Fibroblast of peridontal ligament (primary cell): ENCODE measurements around the gene RNF44.
A peak's percentile ranks its signal among the peaks of the same experiment; 100 is the strongest.
"Not testable (repeated sequence)": the region's sequence is repeated elsewhere in the genome, so short reads cannot be mapped to it uniquely, and the experiment has no call there.

Source experiments
- DNase-seq: peaks from one replicate; pipeline ENCODE4 v3.0.0-alpha.2; 2010; ENCODE audit errors: extremely low read depth

The RNF44 gene

GRCh38 chr5:176552332-176552869 lies 15.2 kb upstream of the RNF44 start:
- DNase-seq: no peak

- not testable (repeated sequence) for DNase-seq
Measured at GRCh38 chr5:176550937-176551336, 13.7 kb upstream of the RNF44 start.

DNA sequence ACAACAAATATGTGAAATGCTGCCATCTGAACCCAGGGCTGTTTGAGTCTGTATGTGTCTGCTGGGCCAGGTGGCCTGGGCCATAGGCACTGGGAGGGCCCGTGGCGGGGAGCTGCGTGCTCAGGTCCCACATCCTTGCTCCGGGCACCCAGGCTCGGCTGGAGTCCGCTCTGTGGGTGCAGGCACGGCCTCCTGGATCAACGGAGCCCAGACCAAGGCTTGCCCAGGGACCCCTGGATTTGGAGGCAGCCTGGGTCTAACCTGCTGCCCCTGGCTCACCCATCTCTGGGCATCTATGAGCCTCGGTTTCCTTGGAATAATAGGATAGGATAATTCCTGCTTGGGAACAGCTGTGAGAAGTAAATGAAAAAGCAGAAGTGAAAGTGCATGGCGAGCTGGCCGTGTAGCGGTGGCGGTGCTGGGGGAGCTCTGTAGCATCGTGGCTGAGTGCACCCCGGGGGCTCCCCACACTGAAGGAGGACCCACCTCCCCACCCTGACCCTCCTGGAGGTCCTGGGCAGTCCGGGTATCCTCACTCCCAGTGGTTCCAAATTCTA lies 13.2 kb upstream of the RNF44 start:
- DNase-seq: no peak

DNA sequence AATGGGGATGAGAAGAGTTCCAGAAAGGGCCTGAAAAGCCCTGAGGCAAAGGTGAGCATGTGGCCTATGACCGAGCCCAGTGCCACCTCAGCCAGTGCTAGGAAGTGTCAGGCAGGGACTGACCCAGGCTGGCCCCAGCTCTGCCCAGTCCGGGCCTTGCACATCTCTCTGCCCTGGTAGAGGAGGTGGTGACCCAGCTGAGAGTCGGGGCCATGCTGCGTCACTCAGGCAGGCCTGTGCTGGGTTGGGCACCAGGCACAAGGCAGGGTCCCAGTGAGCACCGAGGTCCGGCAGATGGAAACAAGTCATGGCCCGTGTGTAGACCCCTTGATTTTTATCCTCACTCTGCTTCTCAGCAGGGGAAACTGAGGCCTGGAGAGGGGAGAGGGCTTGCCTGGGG lies 12.7 kb upstream of the RNF44 start:
- no peak for DNase-seq

- no peak for DNase-seq
Measured at GRCh38 chr5:176548967-176549444, 11.8 kb upstream of the RNF44 start, which contains the start of gene CDHR2. Gene CDHR2, plus strand, starts transcription at chr5:176549342. Its CDS starts 16,011 bp downstream, at chr5:176565353.

DNA sequence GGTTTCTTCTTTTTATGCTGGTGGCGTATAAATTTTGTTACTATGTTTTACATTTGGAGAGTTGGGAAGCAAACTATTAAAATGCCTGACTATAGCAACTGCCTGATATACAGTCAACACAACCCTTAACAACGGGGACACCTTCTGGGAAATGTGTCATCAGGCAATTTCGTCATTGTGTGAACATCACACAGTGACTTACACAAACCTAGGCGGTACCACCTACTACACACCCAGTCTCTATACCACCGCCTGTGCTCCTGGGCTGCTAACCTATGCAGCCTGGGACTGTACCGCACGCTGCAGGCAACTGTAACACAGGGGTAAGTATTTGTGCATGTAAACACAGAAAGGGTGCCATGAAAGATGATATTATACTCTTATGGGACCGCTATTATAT lies 10.6 kb upstream of the RNF44 start:
- DNase-seq: peak; percentile 14

GRCh38 chr5:176545737-176546509 lies 8.7 kb upstream of the RNF44 start:
- no peak for DNase-seq

DNA sequence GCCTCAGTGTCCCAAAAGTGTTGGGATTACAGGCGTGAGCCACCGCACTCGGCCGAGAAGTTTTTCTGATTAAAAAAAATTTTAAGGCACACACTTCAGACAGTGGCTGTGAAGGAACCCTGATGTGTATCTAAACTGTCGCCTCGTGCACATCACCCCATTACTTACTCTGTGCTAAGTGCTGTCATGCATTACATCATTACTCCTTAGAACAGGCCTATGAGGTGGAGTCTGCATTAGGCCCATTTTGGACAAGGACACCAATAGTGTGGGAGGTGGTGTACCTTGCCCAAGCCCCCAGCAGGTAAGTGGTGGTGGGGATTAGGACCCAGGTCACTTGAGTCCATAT lies 8.2 kb upstream of the RNF44 start:
- no peak for DNase-seq

- peak; percentile 29 for DNase-seq
Measured at GRCh38 chr5:176543428-176544182, 6.4 kb upstream of the RNF44 start.

DNA sequence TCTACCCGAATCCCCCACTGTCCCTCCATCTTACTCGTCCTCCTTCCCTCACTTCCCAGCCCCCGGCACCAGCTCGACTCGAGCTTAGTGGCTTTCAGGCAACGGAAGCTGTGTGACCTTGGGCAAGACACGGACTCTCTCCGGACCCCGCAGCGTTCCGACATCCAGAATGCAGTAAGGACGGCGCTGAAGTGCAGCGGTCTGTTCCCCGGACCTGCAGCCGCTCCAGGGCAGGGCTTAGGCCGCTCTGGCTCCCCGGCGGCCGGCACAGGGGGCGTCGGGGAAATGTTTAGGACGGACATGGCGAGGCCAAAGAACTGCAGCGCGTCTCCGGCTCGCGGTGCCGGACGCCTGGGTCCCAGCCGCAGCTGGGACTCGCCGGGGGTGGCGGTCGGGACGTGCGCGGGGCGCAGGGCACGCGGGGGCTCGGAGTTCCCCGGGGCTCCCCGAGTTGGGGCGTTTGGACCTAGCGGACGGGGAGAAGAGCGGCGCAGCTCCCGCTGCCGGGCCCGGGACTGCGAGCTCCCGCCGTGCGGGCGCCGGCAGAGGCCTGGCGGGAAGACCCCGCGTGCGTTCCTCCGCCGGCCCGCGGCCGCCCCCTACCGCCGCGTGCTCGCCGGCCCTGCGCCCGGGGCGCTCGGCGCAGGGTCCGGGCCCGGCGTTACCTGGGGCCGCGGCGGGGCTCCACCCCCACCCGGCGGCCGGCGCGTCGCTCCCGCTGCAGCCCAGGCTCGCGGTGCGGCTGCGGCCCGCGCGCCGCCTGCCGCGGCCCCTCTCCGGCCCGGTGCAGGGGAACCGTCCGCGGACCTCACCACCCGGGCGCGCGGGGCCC lies 5.6 kb upstream of the RNF44 start:
- no peak for DNase-seq

DNA sequence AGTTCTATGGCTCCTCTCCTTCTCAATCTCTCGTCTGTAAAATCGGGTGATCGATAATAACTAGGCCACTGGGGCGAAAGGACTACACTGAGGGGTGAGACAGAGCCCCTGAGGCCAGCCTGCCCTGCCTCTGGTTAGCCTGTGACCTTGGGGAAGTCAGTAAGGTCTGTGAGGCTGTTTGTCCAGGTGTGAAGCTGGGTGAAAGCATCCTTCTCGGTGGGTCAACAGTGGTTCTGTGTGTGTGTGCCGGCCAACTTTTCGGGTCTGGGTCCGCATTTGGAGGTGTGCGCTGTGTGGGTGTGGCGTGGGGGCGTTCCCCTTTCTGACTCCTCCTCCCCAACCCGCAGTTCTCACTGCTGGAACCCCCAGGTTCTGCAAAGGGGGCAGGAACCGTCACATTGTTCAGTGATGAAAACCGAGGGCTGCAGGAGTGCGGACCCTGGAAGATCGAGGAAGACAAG lies 5.0 kb upstream of the RNF44 start:
- DNase-seq: no peak

GRCh38 chr5:176541338-176542134 lies 4.3 kb upstream of the RNF44 start:
- DNase-seq: no peak

- no peak for DNase-seq
Measured at GRCh38 chr5:176540956-176541337, 3.7 kb upstream of the RNF44 start.

DNA sequence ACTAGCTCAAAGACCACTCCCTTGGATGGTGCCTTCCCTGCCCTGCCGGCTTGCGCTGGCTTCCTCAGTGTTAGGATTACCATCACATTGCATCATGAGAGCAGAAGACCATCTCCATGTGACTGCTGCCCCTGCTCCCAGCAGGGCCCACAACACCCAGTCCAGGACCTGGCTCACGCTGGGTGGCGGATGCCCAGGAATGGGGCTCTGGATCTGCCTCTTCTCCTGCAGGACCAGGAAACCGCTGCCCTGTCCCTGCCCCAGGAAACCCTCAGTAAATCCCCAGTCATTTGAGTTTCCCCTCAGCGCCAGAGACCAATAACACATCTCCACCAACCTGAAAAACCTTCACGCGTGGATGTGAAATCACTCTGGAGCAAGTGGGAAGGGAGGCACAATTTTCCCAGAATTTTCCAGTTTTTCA lies 3.3 kb upstream of the RNF44 start:
- no peak for DNase-seq

- DNase-seq: no peak
Measured at GRCh38 chr5:176538989-176539384, 1.8 kb upstream of the RNF44 start.

GRCh38 chr5:176538230-176538988 lies 1.2 kb upstream of the RNF44 start:
- DNase-seq: peak; percentile 27

DNA sequence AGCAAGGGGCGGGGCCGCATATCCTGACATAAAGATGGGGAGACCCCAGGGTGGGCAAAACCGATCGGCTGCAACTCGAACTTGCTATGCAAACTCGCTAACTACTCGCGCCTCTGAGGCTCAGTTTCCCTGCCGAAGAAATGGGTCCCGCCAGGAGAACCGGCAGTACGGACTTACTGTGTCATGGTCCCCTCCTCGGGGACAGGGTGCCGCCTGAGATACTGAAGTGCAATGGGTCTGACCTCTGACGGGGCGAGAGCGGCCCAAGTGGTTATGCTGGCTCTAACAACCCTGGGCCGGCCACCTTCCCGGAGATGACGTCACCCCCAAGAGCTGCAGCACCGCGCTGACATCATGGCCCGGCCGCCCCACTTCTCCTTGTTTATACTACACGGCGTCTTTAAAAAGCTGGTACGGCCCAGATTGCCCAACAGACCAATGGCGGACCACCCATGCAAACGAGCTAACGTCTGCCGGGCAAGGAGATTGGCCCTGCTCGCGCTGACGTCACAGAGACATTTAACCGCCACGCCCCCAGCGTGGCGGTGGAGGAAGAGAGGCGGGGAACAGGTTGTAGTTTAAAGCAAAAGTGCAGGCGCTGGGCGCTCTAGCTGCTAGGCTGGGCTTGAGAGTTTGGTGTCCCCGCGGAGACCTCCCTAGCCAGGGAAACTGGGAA lies 490 bp upstream of the RNF44 start:
- peak; percentile 100 for DNase-seq

DNA sequence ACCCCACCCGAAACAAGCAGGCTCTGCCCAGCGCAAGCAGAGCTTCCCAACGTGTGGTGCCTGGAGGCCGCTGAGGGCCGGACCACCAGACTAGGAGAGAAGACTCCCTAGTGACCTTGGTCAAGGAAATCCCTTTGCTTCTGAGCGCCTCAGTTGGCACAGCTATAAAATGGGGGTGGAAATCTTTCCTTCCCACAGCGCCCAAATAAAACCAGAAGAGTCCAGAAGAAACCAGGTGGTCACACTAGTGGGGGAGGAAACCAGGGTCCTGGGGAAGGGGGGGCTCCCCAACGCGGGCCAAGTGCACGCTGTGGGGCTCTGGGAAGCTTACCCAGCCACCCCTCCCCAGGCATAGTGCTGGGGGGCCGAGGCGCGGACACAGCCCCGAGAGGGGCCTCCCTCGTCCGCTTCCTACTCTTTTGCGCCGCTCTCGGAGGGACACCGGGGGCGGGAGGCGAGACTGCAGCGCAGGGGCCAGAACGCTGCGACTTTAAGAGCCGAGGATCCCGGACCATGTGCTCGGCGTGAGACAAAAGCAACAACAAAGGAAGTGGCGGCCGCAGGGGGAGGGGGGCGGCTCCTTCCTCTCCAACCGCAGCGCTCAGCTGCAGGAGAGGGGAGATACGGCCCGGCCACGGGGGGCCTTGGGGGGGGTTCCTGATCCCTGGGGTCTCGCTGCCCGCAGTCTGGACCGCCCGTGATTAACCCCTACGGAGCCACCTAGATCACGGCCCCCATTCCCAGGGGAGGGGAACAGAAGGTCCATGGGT lies 885 bp downstream of the RNF44 start:
- DNase-seq: peak; percentile 62
